Aorta (tissue), 5 donors: ENCODE results near the gene GTF3C1. TPM values are rescaled to one million over a fixed set of nuclear protein-coding genes. Genes with fewer than 3 reads are reported as not detected.

ENCODE experiments used
- ATAC-seq: fragments of 200-7000 bp; cut with Tn5 transposase; one replicate; pipeline ENCODE4 v1.9.1; 2022; ENCODE audit warnings: moderate library complexity; ENCODE audit not compliant: low FRiP score
- DNase-seq, 2 donors: peaks; one replicate each; pipeline ENCODE4 v3.0.0-alpha.2; 2020
- H3K27ac ChIP-seq, 2 donors: one replicate each; pipeline ENCODE4 v1.5.1; 2013; ENCODE audit warnings: low read length in 2 of 2, mild to moderate bottlenecking in 2 of 2, moderate library complexity in 2 of 2, control low read depth in 1 of 2, inconsistent platforms in 1 of 2, low read depth in 1 of 2
- H3K27me3 ChIP-seq, 2 donors: one replicate each; pipeline ENCODE4 v1.6.1; 2013; ENCODE audit warnings: control low read depth in 1 of 2, low read length in 1 of 2, mild to moderate bottlenecking in 1 of 2, moderate library complexity in 1 of 2; ENCODE audit not compliant: insufficient read depth in 2 of 2, control insufficient read depth in 1 of 2
- H3K36me3 ChIP-seq, 2 donors: one replicate each; pipeline ENCODE4 v1.6.1; 2013; ENCODE audit warnings: control low read depth in 1 of 2, low read length in 1 of 2, mild to moderate bottlenecking in 1 of 2; ENCODE audit not compliant: insufficient read depth in 2 of 2, control insufficient read depth in 1 of 2
- H3K4me1 ChIP-seq, 2 donors: one replicate each; pipeline ENCODE4 v1.6.1; 2013; ENCODE audit warnings: low read length in 2 of 2, control low read depth in 1 of 2, mild to moderate bottlenecking in 1 of 2, moderate library complexity in 1 of 2; ENCODE audit not compliant: insufficient read depth in 2 of 2, control insufficient read depth in 1 of 2
- H3K4me3 ChIP-seq, 2 donors: one replicate each; pipeline ENCODE4 v1.5.1; 2013; ENCODE audit warnings: low read length in 2 of 2, control low read depth in 1 of 2, mild to moderate bottlenecking in 1 of 2
- H3K9me3 ChIP-seq: one replicate; pipeline ENCODE4 v1.6.1; 2013; ENCODE audit warnings: mild to moderate bottlenecking, low read length; ENCODE audit not compliant: control insufficient read depth
- WGBS, 2 donors: extraction: QIAGEN DNeasy Blood & Tissue Kit; methylation state at CpG; one replicate each; pipeline ENCODE4 v1.1.7; 2013; 5-methylcytosine and 5-hydroxymethylcytosine counted together
- intact Hi-C, 2 donors: fragments of 100-400 bp; cut with DNase I; formaldehyde crosslinking; loops; one replicate each; pipeline versions ENCODE4 v1.14.2 to v1.15.0; 2022
- polyA plus RNA-seq, 2 donors: library from polyadenylated mRNA; stranded (reverse); fragments of 200-250 nt; gene quantifications; one replicate each; pipeline ENCODE4 v1.2.3, GENCODE V29; 2013
- total RNA-seq, 2 donors: library from RNA; stranded (reverse); fragmentation: NEBNext Ultra II Directional; extraction: Animal tissue kit (Norgen Biotek cat#: 25700); gene quantifications; one replicate each; pipeline ENCODE4 v1.2.1, GENCODE V29; 2021
- donor health status: healthy with polysubstance abuse.
- donor health status: Bipolar disorder and iron deficiency.
- donor health status: DM: no; HTN: no; CAD: no.
- donor health status: DM: no; HTN: no; CAD: no.
- donor health status: DM: yes; HTN: yes; CAD: no.

The GTF3C1 gene
- total and polyA plus RNA-seq, 4 donors, result 9.4 to 72.2 (median 47.7) TPM

GRCh38 chr16:27520982-27521673, 28.6 kb downstream of the GTF3C1 start:
- H3K4me3 ChIP-seq, result no peak overlapping the region
- 33 to 40% methylated on average over 16 of the region's 16 CpGs for WGBS, 2 donors

GRCh38 chr16:27518226-27518625, 31.5 kb downstream of the GTF3C1 start:
- WGBS, 2 donors, result 91 to 98% methylated on average over 4 of the region's 4 CpGs
- Histone ChIP-seq H3K4me3 (no peak overlapping the region), H3K27ac (no peak overlapping the region), H3K4me1 (no peaks in the 10 kb centered on the region), H3K36me3 (peaks cover 3 to 4% of the 10 kb centered on the region in 2 donors), H3K9me3 (no peaks in the 10 kb centered on the region), H3K27me3 (no peaks in the 10 kb centered on the region)
- no peak for DNase-seq
- intact Hi-C loops, result no loop called here
- ATAC-seq, result no peak

More at GRCh38 chr16:27520982-27521673, 28.6 kb downstream of the GTF3C1 start:
- ATAC-seq, result peak; percentile 79
- Histone ChIP-seq H3K27me3 (no peaks in the 10 kb centered on the region), H3K4me1 (no peaks in the 10 kb centered on the region), H3K9me3 (no peaks in the 10 kb centered on the region), H3K27ac (peak overlapping the region in 1 of 2 donors; percentile 31), H3K36me3 (peaks cover 3 to 6% of the 10 kb centered on the region in 2 donors)
- DNase-seq, result peak; percentile 75 to 83
- intact Hi-C loops, result no loop called here

GRCh38 chr16:27517664-27518063, 32.0 kb downstream of the GTF3C1 start:
- no peak overlapping the region for H3K4me3 ChIP-seq
- no peak overlapping the region for H3K27ac ChIP-seq
- 95 to 96% methylated on average over 7 of the region's 7 CpGs for WGBS, 2 donors
- intact Hi-C loops, result no loop called here
- H3K9me3 ChIP-seq, result no peaks in the 10 kb centered on the region
- no peak for ATAC-seq
- DNase-seq, result no peak
- peaks cover 3 to 4% of the 10 kb centered on the region in 2 donors for H3K36me3 ChIP-seq
- H3K4me1 ChIP-seq, result no peaks in the 10 kb centered on the region
- no peaks in the 10 kb centered on the region for H3K27me3 ChIP-seq

- Histone ChIP-seq H3K27me3 (no peaks in the 10 kb centered on the region), H3K4me3 (no peak overlapping the region), H3K4me1 (no peaks in the 10 kb centered on the region), H3K27ac (no peak overlapping the region), H3K9me3 (no peaks in the 10 kb centered on the region), H3K36me3 (peaks cover 3 to 4% of the 10 kb centered on the region in 2 donors)
- ATAC-seq, result no peak
- intact Hi-C loops, result no loop called here
- DNase-seq, result no peak
- WGBS, 2 donors, result 87 to 88% methylated on average over 11 of the region's 11 CpGs
These were observed 33.3 kb downstream of the GTF3C1 start for GRCh38 chr16:27516365-27516764.

GRCh38 chr16:27515874-27516353, 33.8 kb downstream of the GTF3C1 start:
- ATAC-seq (no peak), DNase-seq (peak in 1 of 2 donors; percentile 55)
- intact Hi-C loops, result no loop called here
- H3K4me1 ChIP-seq, result no peaks in the 10 kb centered on the region
- WGBS, 2 donors, result 86 to 89% methylated on average over 9 of the region's 9 CpGs
- H3K9me3 ChIP-seq, result no peaks in the 10 kb centered on the region
- H3K27ac ChIP-seq, result no peak overlapping the region
- peaks cover 3 to 6% of the 10 kb centered on the region in 2 donors for H3K36me3 ChIP-seq
- H3K4me3 ChIP-seq, result no peak overlapping the region
- no peaks in the 10 kb centered on the region for H3K27me3 ChIP-seq

GRCh38 chr16:27514806-27515205, 34.9 kb downstream of the GTF3C1 start:
- Histone ChIP-seq H3K9me3 (no peaks in the 10 kb centered on the region), H3K4me3 (no peak overlapping the region), H3K27ac (no peak overlapping the region), H3K4me1 (no peaks in the 10 kb centered on the region), H3K27me3 (no peaks in the 10 kb centered on the region), H3K36me3 (peaks cover 3 to 6% of the 10 kb centered on the region in 2 donors)
- no peak for DNase-seq
- intact Hi-C loops, result no loop called here
- ATAC-seq, result no peak
- 87 to 88% methylated on average over 12 of the region's 12 CpGs for WGBS, 2 donors

GRCh38 chr16:27511657-27512448, 37.9 kb downstream of the GTF3C1 start:
- ATAC-seq, result no peak
- WGBS, 2 donors, result 72 to 77% methylated on average over 22 of the region's 22 CpGs
- intact Hi-C loops, result no loop called here

GRCh38 chr16:27508476-27508875, 41.2 kb downstream of the GTF3C1 start:
- H3K36me3 ChIP-seq, result peaks cover 0 to 20% of the 10 kb centered on the region in 2 donors
- no peak overlapping the region for H3K27ac ChIP-seq
- DNase-seq (no peak), ATAC-seq (no peak)
- H3K9me3 ChIP-seq, result no peaks in the 10 kb centered on the region
- H3K4me3 ChIP-seq, result no peak overlapping the region
- H3K27me3 ChIP-seq, result no peaks in the 10 kb centered on the region
- intact Hi-C loops, result no loop called here
- WGBS, 2 donors, result 87 to 88% methylated on average over 9 of the region's 9 CpGs
- H3K4me1 ChIP-seq, result no peaks in the 10 kb centered on the region

More at GRCh38 chr16:27511657-27512448, 37.9 kb downstream of the GTF3C1 start:
- H3K4me3 ChIP-seq, result no peak overlapping the region
- H3K27me3 ChIP-seq, result no peaks in the 10 kb centered on the region
- DNase-seq, result no peak
- peaks cover 0 to 10% of the 10 kb centered on the region in 2 donors for H3K36me3 ChIP-seq
- H3K4me1 ChIP-seq, result no peaks in the 10 kb centered on the region
- H3K27ac ChIP-seq, result no peak overlapping the region
- no peaks in the 10 kb centered on the region for H3K9me3 ChIP-seq
